Neutrophil (primary cell): ENCODE data around the gene CDKN2AIP.

Experiments
- H3K27ac ChIP-seq: fragments of 200-600 bp; sonication (generic); 2 replicates; pipeline ENCODE4 v1.5.1; 2016; ENCODE audit warnings: mild to moderate bottlenecking, moderate library complexity
- H3K27me3 ChIP-seq: fragments of 200-600 bp; sonication (generic); 2 replicates; pipeline ENCODE4 v1.6.0; 2016; ENCODE audit warnings: mild to moderate bottlenecking
- H3K36me3 ChIP-seq: fragments of 200-600 bp; sonication (generic); 2 replicates; pipeline ENCODE4 v1.5.1; 2017
- H3K4me1 ChIP-seq, 2 experiments: fragments of 200-600 bp in 1 of 2; sonication (generic) in 1 of 2; 1 replicate in 1 of 2; 2 replicates in 1 of 2; pipeline versions ENCODE4 v1.5.1 to v1.6.1; 2013 to 2016; ENCODE audit warnings: low read depth in 1 of 2, low read length in 1 of 2, mild to moderate bottlenecking in 1 of 2, moderate library complexity in 1 of 2; ENCODE audit not compliant: control insufficient read depth in 1 of 2, insufficient read depth in 1 of 2
- H3K4me3 ChIP-seq, 2 experiments: fragments of 200-600 bp in 1 of 2; sonication (generic) in 1 of 2; 1 replicate in 1 of 2; 2 replicates in 1 of 2; pipeline ENCODE4 v1.5.1; 2013 to 2016; ENCODE audit warnings: low read depth in 1 of 2, low read length in 1 of 2, mild to moderate bottlenecking in 1 of 2, moderate library complexity in 1 of 2
- H3K9me3 ChIP-seq: fragments of 200-600 bp; sonication (generic); 2 replicates; pipeline ENCODE4 v1.5.1; 2016
- TF ChIP-seq, protein P1 (sequence below): fragments of 200-600 bp; sonication (generic); IDR thresholded peaks from 2 replicates; pipeline ENCODE4 v1.5.1; 2016; ENCODE audit warnings: antibody characterized with exemption

CDKN2AIP gene

DNA sequence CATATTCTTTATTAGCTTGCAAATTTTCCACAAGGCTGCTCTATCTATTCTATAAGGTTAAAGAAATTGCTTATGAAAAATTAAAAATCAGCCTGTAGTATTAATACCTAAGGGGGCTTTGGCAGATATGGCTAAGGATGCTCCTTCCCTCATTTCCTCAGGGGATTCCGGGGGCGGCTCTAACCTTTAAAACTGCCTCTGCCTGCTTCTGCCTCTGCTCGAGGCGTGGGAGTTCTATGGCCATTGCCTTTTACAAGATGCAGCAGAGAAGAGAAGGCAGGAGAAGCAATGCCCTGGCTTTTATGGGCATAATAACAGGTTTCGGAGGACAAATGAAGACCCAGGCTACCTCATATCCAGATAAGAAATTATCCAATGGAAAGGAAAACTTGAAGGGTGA lies 8.6 kb upstream of the CDKN2AIP start:
- Histone ChIP-seq H3K27me3 (no peaks in the 10 kb centered on the region), H3K36me3 (no peaks in the 10 kb centered on the region), H3K27ac (no peak overlapping the region), H3K9me3 (no peaks in the 10 kb centered on the region), H3K4me3 (no peak overlapping the region), H3K4me1 (no peaks in the 10 kb centered on the region)
- TF ChIP-seq, protein P1, sequence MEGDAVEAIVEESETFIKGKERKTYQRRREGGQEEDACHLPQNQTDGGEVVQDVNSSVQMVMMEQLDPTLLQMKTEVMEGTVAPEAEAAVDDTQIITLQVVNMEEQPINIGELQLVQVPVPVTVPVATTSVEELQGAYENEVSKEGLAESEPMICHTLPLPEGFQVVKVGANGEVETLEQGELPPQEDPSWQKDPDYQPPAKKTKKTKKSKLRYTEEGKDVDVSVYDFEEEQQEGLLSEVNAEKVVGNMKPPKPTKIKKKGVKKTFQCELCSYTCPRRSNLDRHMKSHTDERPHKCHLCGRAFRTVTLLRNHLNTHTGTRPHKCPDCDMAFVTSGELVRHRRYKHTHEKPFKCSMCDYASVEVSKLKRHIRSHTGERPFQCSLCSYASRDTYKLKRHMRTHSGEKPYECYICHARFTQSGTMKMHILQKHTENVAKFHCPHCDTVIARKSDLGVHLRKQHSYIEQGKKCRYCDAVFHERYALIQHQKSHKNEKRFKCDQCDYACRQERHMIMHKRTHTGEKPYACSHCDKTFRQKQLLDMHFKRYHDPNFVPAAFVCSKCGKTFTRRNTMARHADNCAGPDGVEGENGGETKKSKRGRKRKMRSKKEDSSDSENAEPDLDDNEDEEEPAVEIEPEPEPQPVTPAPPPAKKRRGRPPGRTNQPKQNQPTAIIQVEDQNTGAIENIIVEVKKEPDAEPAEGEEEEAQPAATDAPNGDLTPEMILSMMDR = no peak

DNA sequence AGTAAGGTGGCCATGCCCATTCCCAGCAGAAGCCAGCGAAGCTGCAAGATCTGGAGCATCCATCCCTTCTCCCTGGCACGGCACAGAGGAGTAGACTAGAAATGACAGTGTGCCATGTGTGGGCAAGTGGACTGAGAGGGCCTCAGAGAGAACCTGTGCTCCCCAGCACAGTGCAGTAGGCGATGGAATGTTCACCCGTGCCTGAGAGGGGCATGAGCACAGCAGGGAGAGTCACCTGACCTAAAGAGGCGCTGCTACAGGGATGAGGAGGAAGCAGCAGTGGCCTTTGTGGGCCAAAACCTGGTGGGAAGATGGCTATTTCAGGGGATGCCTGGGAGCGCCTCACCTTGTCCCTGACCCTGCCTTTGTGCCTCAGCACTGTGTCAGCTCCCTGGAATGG lies 8.0 kb upstream of the CDKN2AIP start:
- TF ChIP-seq, protein P1 = no peak
- no peaks in the 10 kb centered on the region for H3K27me3 ChIP-seq
- H3K4me1 ChIP-seq = no peaks in the 10 kb centered on the region

GRCh38 chr4:183437452-183437851 lies 7.0 kb upstream of the CDKN2AIP start:
- Histone ChIP-seq H3K36me3 (no peaks in the 10 kb centered on the region), H3K4me1 (no peaks in the 10 kb centered on the region), H3K27me3 (no peaks in the 10 kb centered on the region), H3K9me3 (no peaks in the 10 kb centered on the region), H3K4me3 (no peak overlapping the region), H3K27ac (no peak overlapping the region)
- TF ChIP-seq, protein P1 = no peak

More for the DNA sequence above, 8.0 kb upstream of the CDKN2AIP start:
- Histone ChIP-seq H3K27ac (no peak overlapping the region), H3K36me3 (no peaks in the 10 kb centered on the region), H3K9me3 (no peaks in the 10 kb centered on the region), H3K4me3 (no peak overlapping the region)

DNA sequence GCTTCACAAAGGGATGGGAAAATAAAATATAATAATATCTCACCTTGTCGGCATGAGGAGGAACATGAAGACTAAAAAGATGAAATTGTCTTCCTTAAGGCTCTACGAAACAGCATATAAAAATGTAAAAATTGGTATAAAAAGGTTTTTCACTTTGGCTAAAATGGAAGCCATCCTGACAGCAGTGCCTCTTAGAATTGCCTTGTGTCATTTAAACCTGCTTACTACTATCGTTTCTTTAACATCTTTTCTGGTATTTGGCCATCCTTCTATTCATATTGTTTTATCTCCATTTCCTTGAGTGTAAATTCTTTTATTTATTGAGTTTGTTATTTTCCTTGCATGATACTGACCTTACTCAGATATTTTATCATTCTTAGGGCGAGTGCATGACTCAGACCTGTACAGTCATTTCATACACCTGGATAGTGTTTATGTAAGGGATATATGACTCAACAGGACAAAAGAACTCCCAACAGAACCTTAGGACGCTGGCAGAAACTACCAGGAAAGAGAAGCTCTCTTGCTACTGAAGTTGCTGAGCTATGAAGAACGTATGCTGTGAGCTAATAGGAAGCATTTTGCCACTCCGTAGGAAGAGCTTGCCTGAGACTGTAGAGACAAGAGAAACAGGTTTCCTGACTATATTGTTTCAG lies 5.8 kb upstream of the CDKN2AIP start:
- TF ChIP-seq, protein P1 = no peak
- Histone ChIP-seq H3K27me3 (no peaks in the 10 kb centered on the region), H3K36me3 (no peaks in the 10 kb centered on the region), H3K4me1 (peaks cover 4% of the 10 kb centered on the region in 2 experiments), H3K4me3 (no peak overlapping the region), H3K27ac (no peak overlapping the region), H3K9me3 (no peaks in the 10 kb centered on the region)

- H3K36me3 ChIP-seq = peaks cover 5% of the 10 kb centered on the region
- TF ChIP-seq, protein P1 = no peak
- H3K9me3 ChIP-seq = no peaks in the 10 kb centered on the region
- no peak overlapping the region for H3K4me3 ChIP-seq
- H3K4me1 ChIP-seq = peaks cover 21 to 22% of the 10 kb centered on the region in 2 experiments
- H3K27ac ChIP-seq = no peak overlapping the region
- no peaks in the 10 kb centered on the region for H3K27me3 ChIP-seq
These were observed 3.2 kb upstream of the CDKN2AIP start for GRCh38 chr4:183441276-183441675.
